ENCODE data around the gene GTPBP1.

- TF ChIP-seq CTCF (IDR thresholded peaks at IDR 0.05; ENCODE audit: low read length) (no peak), EZH2phosphoT487 (IDR thresholded peaks at IDR 0.05; ENCODE audit: low read length) (no peak), EZH2 (optimal IDR thresholded peaks at IDR 0.05; ENCODE audit: low read depth, low read length) (no peak)
Observed at GRCh38 chr22:38751422-38752346, 45.9 kb downstream of the GTPBP1 start.

All from MM.1S (cell line).